T-helper 22 cell (primary cell): ENCODE results near the gene SH2D6.
"Not testable (repeated sequence)": the region's sequence is repeated elsewhere in the genome, so short reads cannot be mapped to it uniquely, and the experiment has no call there.

Source experiments
- DNase-seq: peaks from one replicate; pipeline ENCODE4 v3.0.0-alpha.2; 2020; ENCODE audit warnings: low read depth

Gene SH2D6

DNA sequence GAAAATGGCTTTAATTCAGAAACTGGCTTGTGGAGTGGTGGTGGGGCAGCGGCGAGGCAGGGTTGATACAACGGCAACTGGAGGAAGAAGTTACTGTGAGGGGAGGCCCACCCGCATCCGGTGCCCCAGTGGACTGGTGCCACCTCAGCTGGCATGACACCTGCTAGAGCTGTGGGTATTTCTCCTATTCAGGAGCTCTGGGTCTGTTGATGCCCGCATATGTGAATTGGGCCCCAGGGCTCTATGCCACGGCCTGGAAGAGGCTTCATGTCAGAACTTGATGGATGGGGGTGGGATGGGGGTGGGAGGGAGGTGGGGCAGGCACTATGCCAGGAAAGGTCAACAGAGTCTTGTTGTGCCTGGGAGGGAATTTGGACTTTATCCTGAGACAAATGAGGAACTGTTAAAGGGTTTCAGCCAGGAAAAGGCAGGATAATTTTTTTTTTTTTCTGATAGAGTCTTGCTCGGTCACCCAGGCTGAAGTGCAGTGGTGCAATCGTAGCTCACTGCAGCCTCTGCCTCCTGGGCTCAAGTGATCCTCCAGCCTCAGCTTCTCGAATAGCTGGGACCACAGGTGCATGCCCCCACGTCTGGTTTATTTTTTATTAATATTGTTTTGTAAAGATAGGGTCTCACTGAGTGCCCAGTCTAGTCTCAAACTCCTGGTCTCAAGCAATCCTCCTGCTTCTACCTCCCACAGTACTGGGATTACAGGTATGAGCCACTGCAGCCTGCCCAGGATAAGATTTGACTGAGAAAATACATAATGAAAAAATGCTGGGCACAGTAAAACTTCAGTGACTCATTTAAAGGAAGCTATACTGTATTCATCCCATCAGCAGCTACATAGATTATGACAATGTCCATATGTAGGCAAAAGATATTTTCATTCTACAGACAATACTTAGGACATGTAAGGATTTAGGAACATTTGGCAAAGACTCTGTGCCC lies 52.6 kb downstream of the SH2D6 start:
- no peak for DNase-seq

DNA sequence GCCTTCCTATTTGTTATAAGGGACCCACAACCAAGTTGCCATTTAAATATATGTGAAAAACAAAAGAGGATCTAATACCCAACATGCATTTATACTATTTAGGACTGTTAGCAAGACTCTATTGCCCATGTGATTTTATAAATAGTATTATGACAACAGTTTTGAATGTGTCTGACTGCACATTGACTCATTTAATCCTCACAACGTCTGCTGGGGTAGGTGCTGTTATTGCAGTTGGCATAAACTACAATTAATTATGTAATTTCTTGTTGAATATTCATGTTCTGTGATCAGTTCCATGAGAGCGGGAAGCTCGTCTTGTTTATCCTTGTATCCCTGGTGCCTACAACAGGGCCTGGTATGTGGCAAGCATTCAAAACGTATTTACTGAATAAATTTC lies 53.7 kb downstream of the SH2D6 start:
- DNase-seq, result no peak

DNA sequence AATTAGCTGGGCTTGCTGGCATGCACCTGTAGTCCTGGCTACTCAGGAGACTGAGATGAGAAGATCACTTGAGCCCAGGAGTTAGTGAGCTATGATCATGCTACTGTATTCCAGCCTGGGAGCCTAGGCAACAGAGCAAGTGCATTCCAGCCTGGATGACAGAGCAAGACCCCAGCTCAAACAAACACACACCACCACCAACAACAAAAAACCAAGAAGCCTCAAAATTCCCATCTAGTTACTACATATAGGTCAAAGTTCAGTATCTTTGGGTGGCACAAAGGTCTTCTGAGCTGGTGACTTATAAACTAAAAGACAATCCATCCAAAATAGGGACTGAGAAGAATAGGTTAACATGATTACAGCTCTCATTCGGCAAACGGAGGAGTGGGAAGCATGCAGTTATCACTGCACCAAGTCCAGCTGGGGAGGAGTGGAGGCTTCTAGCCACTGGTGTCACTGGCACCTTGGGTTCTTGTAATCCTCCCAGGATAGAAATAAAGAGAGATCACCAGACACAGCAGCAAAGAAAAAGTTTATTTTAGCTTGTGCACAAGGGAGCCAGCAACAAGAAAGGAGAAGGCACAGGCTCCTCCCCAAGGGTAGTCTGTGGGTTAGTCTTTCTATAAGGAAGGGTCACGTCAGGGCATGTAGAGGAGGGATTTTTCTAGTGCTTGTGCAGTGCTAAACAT lies 57.4 kb downstream of the SH2D6 start:
- DNase-seq, result no peak

DNA sequence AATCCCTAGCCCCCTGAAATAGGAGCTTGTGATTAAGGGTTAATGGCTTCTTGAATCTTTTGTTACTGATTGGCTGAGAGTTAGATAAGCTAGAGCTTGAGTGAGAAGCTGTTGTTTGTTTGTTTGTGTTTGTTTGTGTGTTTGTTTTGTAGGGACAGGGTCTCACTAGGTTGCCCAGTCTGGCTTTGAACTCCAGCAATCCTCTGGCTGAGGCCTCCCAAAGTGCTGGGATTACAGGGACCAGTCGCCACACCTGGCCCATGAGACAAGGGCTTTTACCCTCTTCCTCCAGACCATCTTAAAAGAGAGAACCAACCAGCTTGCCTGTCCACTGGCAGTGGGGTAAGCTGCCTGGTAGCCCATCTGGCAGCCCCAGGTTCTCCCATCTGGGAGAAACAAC lies 58.1 kb downstream of the SH2D6 start:
- no peak for DNase-seq

DNA sequence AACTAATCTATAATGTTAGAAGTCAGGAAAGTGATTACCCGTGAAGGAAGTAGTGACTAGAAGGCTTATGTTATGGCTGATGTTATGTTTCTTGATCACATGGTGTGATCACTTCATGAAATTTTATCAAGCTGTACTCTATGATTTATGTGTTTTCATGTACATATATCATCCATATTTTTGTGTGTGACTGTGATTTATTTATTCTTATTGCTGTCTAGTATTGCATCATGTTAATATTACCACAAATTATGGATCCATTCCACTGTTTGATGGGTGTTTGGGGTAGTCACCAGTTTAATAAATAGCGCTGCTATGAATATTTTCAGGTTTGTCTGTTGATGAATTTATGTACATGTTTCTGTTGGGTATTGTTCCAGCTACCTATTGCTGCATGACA lies 59.4 kb downstream of the SH2D6 start:
- no peak for DNase-seq

DNA sequence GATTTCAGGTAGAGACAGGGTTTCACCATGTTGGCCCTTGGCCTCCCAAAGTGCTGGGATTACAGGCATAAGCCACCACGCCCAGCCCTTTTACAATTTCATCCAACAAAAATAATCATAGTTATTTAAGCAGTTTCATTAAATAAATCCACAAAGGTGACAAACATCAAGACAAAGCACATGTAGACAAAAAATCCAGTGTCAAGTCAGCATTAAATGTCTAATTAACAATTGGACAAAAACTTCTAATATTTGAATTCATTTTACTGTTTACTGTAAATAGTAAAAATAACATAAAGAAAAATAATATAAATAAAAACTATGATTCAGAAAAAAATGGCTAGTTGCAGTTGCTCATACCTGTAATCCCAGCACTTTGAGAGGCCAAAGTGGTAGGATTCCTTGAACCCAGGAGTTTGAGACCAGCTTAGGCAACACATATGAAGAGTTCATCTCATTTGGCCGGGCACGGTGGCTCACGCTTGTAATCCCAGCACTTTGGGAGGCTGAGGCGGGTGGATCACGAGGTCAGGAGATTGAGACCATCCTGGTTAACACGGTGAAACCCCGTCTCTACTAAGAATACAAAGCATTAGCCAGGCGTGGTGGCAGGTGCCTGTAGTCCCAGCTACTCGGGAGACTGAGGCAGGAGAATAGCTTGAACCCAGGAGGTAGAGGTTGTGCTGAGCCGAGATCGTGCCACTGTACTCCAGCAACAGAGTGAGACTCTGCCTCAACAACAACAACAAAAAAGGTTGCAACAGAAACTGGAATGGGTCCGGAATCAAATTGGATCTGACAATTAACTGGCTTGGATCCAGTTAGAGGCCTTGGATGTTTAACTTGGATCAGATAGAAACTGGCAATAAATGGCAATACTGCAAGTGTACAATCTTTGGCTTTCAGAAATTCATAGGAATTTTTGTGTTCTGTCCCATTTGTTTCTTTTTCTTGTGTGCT lies 63.6 kb downstream of the SH2D6 start:
- no peak for DNase-seq

DNA sequence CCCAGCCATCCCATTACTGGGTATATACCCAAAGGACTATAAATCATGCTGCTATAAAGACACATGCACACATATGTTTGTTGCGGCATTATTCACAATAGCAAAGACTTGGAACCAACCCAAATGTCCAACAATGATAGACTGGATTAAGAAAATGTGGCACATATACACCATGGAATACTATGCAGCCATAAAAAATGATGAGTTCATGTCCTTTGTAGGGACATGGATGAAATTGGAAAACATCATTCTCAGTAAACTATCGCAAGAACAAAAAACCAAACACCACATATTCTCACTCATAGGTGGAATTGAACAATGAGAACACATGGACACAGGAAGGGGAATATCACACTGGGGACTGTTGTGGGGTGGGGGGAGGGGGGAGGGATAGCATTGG lies 66.1 kb downstream of the SH2D6 start:
- not testable (repeated sequence) for DNase-seq

DNA sequence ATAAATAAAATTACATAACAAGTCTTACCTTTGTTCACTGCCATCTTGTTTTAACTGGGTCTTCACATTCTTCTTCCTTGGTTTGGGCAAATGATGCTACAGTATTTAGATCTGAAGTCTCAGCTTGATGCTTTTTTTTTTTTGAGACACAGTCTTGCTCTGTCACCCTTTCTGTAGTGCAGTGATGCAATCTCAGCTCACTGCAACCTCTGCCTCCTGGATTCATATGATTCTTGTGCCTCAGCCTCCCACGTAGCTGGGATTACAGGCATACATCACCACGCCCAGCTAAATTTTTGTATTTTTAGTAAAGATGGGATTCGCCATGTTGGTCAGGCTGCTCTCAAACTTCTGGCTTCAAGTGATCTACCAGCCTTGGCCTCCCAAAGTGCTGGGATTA lies 67.3 kb downstream of the SH2D6 start:
- no peak for DNase-seq
